IMR-90 (cell line): ENCODE results near the gene DNAJB12. TPM values are rescaled to one million over a fixed set of nuclear protein-coding genes. Genes with fewer than 3 reads are reported as not detected.

Source experiments
- ATAC-seq: fragments of 200-7000 bp; cut with Tn5 transposase; 2 replicates; pipeline ENCODE4 v1.9.1; 2020; ENCODE audit warnings: low read depth, mild to moderate bottlenecking, moderate library complexity
- BruUV-seq: library from RNA; stranded (reverse); fragments of 400-500 nt; replicated peaks from 2 replicates; lab custom pipeline; 2021; lab: Mats Ljungman, UMichigan
- CTCF ChIA-PET: fragments of 300-600 bp; formaldehyde crosslinking; extraction: SDS; loops from one replicate; lab custom pipeline; 2021; ENCODE audit warnings: antibody characterized with exemption; lab: Yijun Ruan, JAX
- POLR2A ChIA-PET: fragments of 300-600 bp; sonication (Branson Sonifier 250); formaldehyde crosslinking; loops from one replicate; lab custom pipeline; 2022; ENCODE audit warnings: antibody characterized with exemption; ENCODE audit not compliant: unreplicated experiment; lab: Charles Lee
- DNase-seq: peaks from one replicate; pipeline ENCODE4 v3.0.0; 2013
- H2AFZ ChIP-seq: replicated peaks from 2 replicates; pipeline ENCODE3; 2013; ENCODE audit warnings: low read length, mild to moderate bottlenecking; ENCODE audit not compliant: poor library complexity
- H2AK5ac ChIP-seq: 2 replicates; pipeline ENCODE4 v1.6.1; 2013; ENCODE audit warnings: low read depth, low read length, inconsistent platforms
- H2AK9ac ChIP-seq: replicated peaks from 2 replicates; pipeline ENCODE3; 2013; ENCODE audit warnings: mild to moderate bottlenecking, low read depth, low read length, moderate library complexity; ENCODE audit not compliant: poor library complexity
- H2BK120ac ChIP-seq: 2 replicates; pipeline ENCODE4 v1.6.1; 2013; ENCODE audit warnings: low read depth, low read length, inconsistent platforms
- H2BK15ac ChIP-seq: 3 replicates; pipeline ENCODE4 v1.6.1; 2013; ENCODE audit warnings: low read depth, low read length, inconsistent platforms
- H2BK20ac ChIP-seq: 2 replicates; pipeline ENCODE4 v1.6.1; 2013; ENCODE audit warnings: low read depth, mild to moderate bottlenecking, inconsistent platforms, low read length, moderate library complexity
- H2BK5ac ChIP-seq: 2 replicates; pipeline ENCODE4 v1.6.1; 2013; ENCODE audit warnings: mild to moderate bottlenecking, low read depth, low read length, inconsistent platforms; ENCODE audit not compliant: poor library complexity, severe bottlenecking
- H3K14ac ChIP-seq: replicated peaks from 2 replicates; pipeline ENCODE4 v1.6.1; 2013; ENCODE audit warnings: low read depth, low read length, inconsistent platforms
- H3K18ac ChIP-seq: 2 replicates; pipeline ENCODE4 v1.6.1; 2013; ENCODE audit warnings: low read depth, low read length, control low read depth
- H3K23ac ChIP-seq: 2 replicates; pipeline ENCODE4 v1.6.1; 2013; ENCODE audit warnings: low read depth, low read length, inconsistent platforms
- H3K27ac ChIP-seq: 2 replicates; pipeline ENCODE4 v1.5.1; 2013; ENCODE audit warnings: mild to moderate bottlenecking, control low read depth, low read length; ENCODE audit not compliant: insufficient read depth
- H3K27me3 ChIP-seq: 2 replicates; pipeline ENCODE4 v1.6.1; 2013; ENCODE audit warnings: low read length; ENCODE audit not compliant: control insufficient read depth, insufficient read depth
- H3K36me3 ChIP-seq: 2 replicates; pipeline ENCODE4 v1.6.1; 2013; ENCODE audit warnings: low read length, mixed read lengths; ENCODE audit not compliant: control insufficient read depth, insufficient read depth
- H3K4ac ChIP-seq: 2 replicates; pipeline ENCODE4 v1.6.1; 2013; ENCODE audit warnings: low read depth, low read length, inconsistent platforms
- H3K4me1 ChIP-seq: 2 replicates; pipeline ENCODE4 v1.6.1; 2013; ENCODE audit warnings: low read length, mixed read lengths; ENCODE audit not compliant: control insufficient read depth, insufficient read depth
- H3K4me2 ChIP-seq: 2 replicates; pipeline ENCODE4 v1.6.1; 2013; ENCODE audit warnings: low read depth, mild to moderate bottlenecking, control low read depth, low read length, moderate library complexity
- H3K4me3 ChIP-seq: 2 replicates; pipeline ENCODE4 v1.5.1; 2013; ENCODE audit warnings: low read depth, mild to moderate bottlenecking, control low read depth, low read length, moderate library complexity; ENCODE audit not compliant: insufficient read depth
- H3K56ac ChIP-seq: 2 replicates; pipeline ENCODE4 v1.6.1; 2013; ENCODE audit warnings: low read length, inconsistent platforms; ENCODE audit not compliant: insufficient read depth; ENCODE audit errors: extremely low read depth
- H3K79me1 ChIP-seq, 2 experiments: 2 replicates each; pipeline ENCODE4 v1.6.1; 2013; ENCODE audit warnings: low read length in 2 of 2, inconsistent platforms in 1 of 2, low read depth in 1 of 2
- H3K9ac ChIP-seq: 2 replicates; pipeline ENCODE4 v1.6.1; 2013; ENCODE audit warnings: low read depth, low read length, control low read depth
- H3K9me1 ChIP-seq: 2 replicates; pipeline ENCODE4 v1.6.1; 2013; ENCODE audit warnings: low read length, inconsistent platforms; ENCODE audit not compliant: insufficient read depth
- H3K9me3 ChIP-seq: 2 replicates; pipeline ENCODE4 v1.6.1; 2013; ENCODE audit warnings: low read length; ENCODE audit not compliant: control insufficient read depth, insufficient read depth
- H4K20me1 ChIP-seq: 2 replicates; pipeline ENCODE4 v1.6.1; 2013; ENCODE audit warnings: low read length, inconsistent platforms; ENCODE audit not compliant: insufficient read depth
- H4K5ac ChIP-seq: 2 replicates; pipeline ENCODE4 v1.6.1; 2013; ENCODE audit warnings: mild to moderate bottlenecking, low read depth, low read length, control low read depth
- H4K8ac ChIP-seq, 2 experiments: 2 replicates each; pipeline ENCODE4 v1.6.1; 2013; ENCODE audit warnings: low read depth in 2 of 2, low read length in 2 of 2, control low read depth in 1 of 2, inconsistent platforms in 1 of 2
- H4K91ac ChIP-seq: 2 replicates; pipeline ENCODE4 v1.6.1; 2013; ENCODE audit warnings: low read depth, low read length, inconsistent platforms; ENCODE audit not compliant: insufficient read depth
- CHD1 ChIP-seq: IDR thresholded peaks from 2 replicates; pipeline ENCODE4 v1.6.1; 2012; ENCODE audit warnings: low read depth, low read length, improper control_type of control experiment
- CTCF ChIP-seq: conservative IDR thresholded peaks from 2 replicates; pipeline ENCODE4 v1.5.1; 2012; ENCODE audit warnings: mild to moderate bottlenecking, low read depth, low read length, improper control_type of control experiment
- ELK1 ChIP-seq: fragments of 150-350 bp; IDR thresholded peaks from 2 replicates; pipeline ENCODE4 v1.6.1; 2016; ENCODE audit warnings: low read depth, mild to moderate bottlenecking, low read length, moderate library complexity, borderline replicate concordance
- FOS ChIP-seq: fragments of 150-350 bp; IDR thresholded peaks from 2 replicates; pipeline ENCODE4 v1.6.1; 2016; ENCODE audit warnings: low read depth, low read length
- MAFK ChIP-seq: IDR thresholded peaks from 2 replicates; pipeline ENCODE4 v1.6.1; 2012; ENCODE audit warnings: low read depth, low read length, improper control_type of control experiment
- MAZ ChIP-seq: IDR thresholded peaks from 2 replicates; pipeline ENCODE4 v1.6.1; 2012; ENCODE audit warnings: low read depth, mild to moderate bottlenecking, low read length, improper control_type of control experiment, moderate library complexity, borderline replicate concordance
- MXI1 ChIP-seq: IDR thresholded peaks from 2 replicates; pipeline ENCODE4 v1.6.1; 2012; ENCODE audit warnings: low read depth, mild to moderate bottlenecking, low read length, moderate library complexity, borderline replicate concordance
- RAD21 ChIP-seq: IDR thresholded peaks from 2 replicates; pipeline ENCODE4 v1.6.1; 2012; ENCODE audit warnings: low read length, improper control_type of control experiment
- RFX5 ChIP-seq: IDR thresholded peaks from 2 replicates; pipeline ENCODE4 v1.8.0; 2012; ENCODE audit warnings: low read depth, mild to moderate bottlenecking, low read length, moderate library complexity
- SMC3 ChIP-seq: fragments of 150-350 bp; IDR thresholded peaks from 2 replicates; pipeline ENCODE4 v1.6.1; 2016; ENCODE audit warnings: low read depth, mild to moderate bottlenecking, antibody characterized with exemption, low read length, moderate library complexity
- USF2 ChIP-seq: fragments of 150-350 bp; IDR thresholded peaks from 2 replicates; pipeline ENCODE4 v1.6.1; 2017; ENCODE audit warnings: mild to moderate bottlenecking, antibody characterized with exemption, low read length, low read depth
- WGBS, 2 experiments: methylation state at CpG; one replicate each; pipeline versions ENCODE4 v1.1.5 to v1.1.7; 2013; ENCODE audit warnings: missing lambda C conversion rate in 2 of 2; ENCODE audit not compliant: insufficient read length in 1 of 2; ENCODE audit errors: extremely low coverage in 2 of 2; 5-methylcytosine and 5-hydroxymethylcytosine counted together
- dilution Hi-C: fragments of 300-500 bp; cut with HindIII; formaldehyde crosslinking; loops from one replicate; pipeline ENCODE4 v1.14.3; 2018; ENCODE audit warnings: low sequenced_read_pairs; ENCODE audit not compliant: unreplicated experiment
- in situ Hi-C: fragments of 300-500 bp; cut with MboI; formaldehyde crosslinking; loops from 3 replicates; pipeline ENCODE4 v1.14.3; 2019; ENCODE audit warnings: low sequenced_read_pairs, inconsistent platforms, mixed read lengths
- intact Hi-C: fragments of 100-400 bp; cut with micrococcal nuclease; formaldehyde crosslinking; loops from 2 replicates; pipeline ENCODE4 v1.10.0; 2022
- polyA plus RNA-seq, 3 experiments: library from polyadenylated mRNA; depleted of rRNA; stranded (reverse); fragments of >200 nt; gene quantifications; 2 replicates each; pipeline ENCODE4 v1.2.3, GENCODE V29; 2012; ENCODE audit warnings: low replicate concordance in 1 of 3
- total RNA-seq: library from RNA; depleted of rRNA; stranded (reverse); fragments of >200 nt; gene quantifications from 2 replicates; pipeline ENCODE4 v1.2.3, GENCODE V29; 2012

The DNAJB12 gene
- total and polyA plus RNA-seq, 2 of the 4 experiments (the other 2 are of a cell fraction) = 18.3 to 24.0 TPM

- TF ChIP-seq RAD21 = no peak
- no peak for TF ChIP-seq CHD1
- TF ChIP-seq MAFK = no peak
- no peak for TF ChIP-seq MXI1
Measured at GRCh38 chr10:72322030-72322279, 32.8 kb downstream of the DNAJB12 start (continued).

GRCh38 chr10:72321248-72322029, 33.3 kb downstream of the DNAJB12 start:
- dilution Hi-C loops = no loop called here
- Histone ChIP-seq H3K23ac (peak overlapping the region; percentile 89), H3K14ac (peak overlapping the region; percentile 92), H3K56ac (peak overlapping the region; percentile 95), H4K5ac (peak overlapping the region; percentile 87), H3K9ac (peak overlapping the region; percentile 67), H3K9me1 (peaks cover 22% of the 10 kb centered on the region), H3K9me3 (no peaks in the 10 kb centered on the region), H2BK20ac (peak overlapping the region; percentile 91), H3K36me3 (no peaks in the 10 kb centered on the region), H2AK9ac (peak overlapping the region; percentile 97), H3K79me1 (peaks cover 0 to 22% of the 10 kb centered on the region in 2 experiments; a peak in 2 of 4 replicates), H2BK120ac (peak overlapping the region; percentile 98), H2AFZ (peak overlapping the region; percentile 88), H2BK5ac (peak overlapping the region; percentile 93), H3K4me2 (peak overlapping the region; percentile 34), H3K4me1 (peaks cover 42% of the 10 kb centered on the region), H4K20me1 (no peaks in the 10 kb centered on the region), H3K4ac (peak overlapping the region; percentile 98), H4K8ac (peak overlapping the region; percentile 92 to 99), H4K91ac (peak overlapping the region; percentile 99), H3K18ac (peak overlapping the region; percentile 76), H2AK5ac (peak overlapping the region; percentile 100), H3K4me3 (no peak overlapping the region), H3K27ac (peak overlapping the region; percentile 96), H3K27me3 (no peaks in the 10 kb centered on the region), H2BK15ac (peak overlapping the region; percentile 97; the same call in 2 of the 3 replicates)
- POLR2A ChIA-PET = interaction anchor here (0.6 to 1.2 kb wide), 3 partner anchors 39 to 48 kb away, joined by 3 to 8 read pairs (median 3); partner anchors contain the start of gene DDIT4
- no CpG with 5 or more reads among the region's 13 CpGs for WGBS, 2 experiments
- no peak for DNase-seq
- no TSS peak for BruUV-seq
- in situ Hi-C loops = loop anchor here (10.0 kb wide), 1 partner anchor 357 kb away; the partner anchor contains the start of gene CHST3
- intact Hi-C loops = loop anchor here (2.0 kb wide), 1 partner anchor 49 kb away; the partner anchor contains the start of gene DDIT4
- CTCF ChIA-PET = interaction anchor here (0.9 to 1.6 kb wide), 2 partner anchors 46 to 273 kb away, joined by 3 read pairs; no protein-coding TSS in a partner anchor
- ATAC-seq = no peak
- TF ChIP-seq RFX5 (no peak), ELK1 (no peak), MAZ (no peak), FOS (no peak), RAD21 (no peak), SMC3 (no peak), CHD1 (no peak), USF2 (no peak), CTCF (no peak)
